ENCODE results near the gene NOL6.

The NOL6 gene

DNA sequence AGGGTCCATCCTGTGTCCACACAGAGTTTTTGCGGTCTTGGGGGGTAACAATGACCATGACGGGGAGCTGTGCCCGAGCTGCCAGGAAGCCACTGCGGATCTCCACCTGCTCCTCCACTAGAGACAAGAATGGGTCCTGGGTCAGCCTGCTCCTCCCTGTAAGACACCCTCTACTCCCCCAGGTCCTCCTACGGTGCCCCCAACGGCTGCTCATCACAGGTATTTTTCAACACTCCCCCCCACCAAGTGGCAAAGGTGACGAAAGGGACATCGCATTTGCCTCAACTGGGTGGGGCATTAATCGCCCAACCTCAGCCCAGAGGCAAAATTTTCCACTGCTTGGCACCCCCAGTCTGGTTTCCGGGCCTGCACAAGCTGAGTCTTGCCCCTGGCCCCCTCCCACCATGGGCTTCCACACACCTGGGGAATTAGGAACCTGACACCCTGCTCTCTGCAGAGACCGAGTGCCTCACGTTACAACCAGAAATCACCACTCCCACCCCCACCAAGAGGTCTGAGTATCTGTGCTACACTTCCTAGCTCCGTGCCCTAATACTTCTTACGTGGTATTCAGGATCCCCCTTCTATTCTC is 9.6 kb downstream of the NOL6 start:
- no peak overlapping the region for H3K27ac ChIP-seq (ENCODE audit: low read length)
- no peak overlapping the region for H2AFZ ChIP-seq (ENCODE audit: low read length)
- H3K36me3 ChIP-seq (replicated peaks; ENCODE audit: insufficient read depth, low read length) = peaks cover 4% of the 10 kb centered on the region; the same call in 1 of the 2 replicates
- H3K9ac ChIP-seq (ENCODE audit: low read length) = no peak overlapping the region
- H4K20me1 ChIP-seq (ENCODE audit: insufficient read depth, low read length) = no peaks in the 10 kb centered on the region
- no peaks in the 10 kb centered on the region for H3K27me3 ChIP-seq (replicated peaks; ENCODE audit: insufficient read depth, low read length)
- DNase-seq = no peak
- no peak overlapping the region for H3K4me3 ChIP-seq (ENCODE audit: low read length)
- H3K79me2 ChIP-seq (ENCODE audit: low read length) = peaks cover 20% of the 10 kb centered on the region
- peaks cover 4% of the 10 kb centered on the region; the same call in 1 of the 2 replicates for H3F3A ChIP-seq (ENCODE audit: insufficient read depth, low read length)
- H3K4me1 ChIP-seq (ENCODE audit: low read length) = 0 out of 2 replicates have a peak, but pooled peaks cover 7% of the 10 kb centered on the region
- H3K4me2 ChIP-seq (ENCODE audit: low read depth, low read length) = no peak overlapping the region
- no peak for TF ChIP-seq EZH2 (optimal IDR thresholded peaks at IDR 0.05; ENCODE audit: low read depth, low read length)
- TF ChIP-seq EZH2phosphoT487 (IDR thresholded peaks at IDR 0.05; ENCODE audit: low read length) = no peak
- TF ChIP-seq, protein P1, sequence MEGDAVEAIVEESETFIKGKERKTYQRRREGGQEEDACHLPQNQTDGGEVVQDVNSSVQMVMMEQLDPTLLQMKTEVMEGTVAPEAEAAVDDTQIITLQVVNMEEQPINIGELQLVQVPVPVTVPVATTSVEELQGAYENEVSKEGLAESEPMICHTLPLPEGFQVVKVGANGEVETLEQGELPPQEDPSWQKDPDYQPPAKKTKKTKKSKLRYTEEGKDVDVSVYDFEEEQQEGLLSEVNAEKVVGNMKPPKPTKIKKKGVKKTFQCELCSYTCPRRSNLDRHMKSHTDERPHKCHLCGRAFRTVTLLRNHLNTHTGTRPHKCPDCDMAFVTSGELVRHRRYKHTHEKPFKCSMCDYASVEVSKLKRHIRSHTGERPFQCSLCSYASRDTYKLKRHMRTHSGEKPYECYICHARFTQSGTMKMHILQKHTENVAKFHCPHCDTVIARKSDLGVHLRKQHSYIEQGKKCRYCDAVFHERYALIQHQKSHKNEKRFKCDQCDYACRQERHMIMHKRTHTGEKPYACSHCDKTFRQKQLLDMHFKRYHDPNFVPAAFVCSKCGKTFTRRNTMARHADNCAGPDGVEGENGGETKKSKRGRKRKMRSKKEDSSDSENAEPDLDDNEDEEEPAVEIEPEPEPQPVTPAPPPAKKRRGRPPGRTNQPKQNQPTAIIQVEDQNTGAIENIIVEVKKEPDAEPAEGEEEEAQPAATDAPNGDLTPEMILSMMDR (IDR thresholded peaks at IDR 0.05; ENCODE audit: low read length) = no peak
- no peaks in the 10 kb centered on the region for H3K9me3 ChIP-seq (replicated peaks; ENCODE audit: insufficient read depth, low read length)
- no peaks in the 10 kb centered on the region for H3K9me2 ChIP-seq (replicated peaks; ENCODE audit: insufficient read depth, low read length)

DNA sequence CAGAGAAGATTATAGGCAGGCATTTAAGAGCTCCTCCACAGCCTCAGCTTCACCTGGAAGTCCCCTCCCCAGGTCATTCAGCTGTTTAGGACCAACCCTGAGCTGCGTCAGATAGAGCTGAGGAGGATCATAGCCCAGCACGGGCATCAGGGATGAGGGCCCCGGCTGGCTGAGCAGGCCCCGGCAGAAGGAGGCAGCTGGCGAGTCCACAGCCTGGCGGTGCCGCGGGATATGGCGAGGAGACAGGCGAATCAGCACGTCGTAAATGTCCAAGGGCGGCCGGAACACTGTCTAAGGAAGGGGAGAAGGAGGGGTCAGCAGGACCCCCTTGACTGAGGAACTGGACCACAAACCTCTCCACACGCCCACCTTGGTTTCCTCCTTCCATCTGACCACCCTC is 10.6 kb downstream of the NOL6 start:
- Histone ChIP-seq H3K4me1 (ENCODE audit: low read length) (peaks cover 17% of the 10 kb centered on the region), H3K36me3 (replicated peaks; ENCODE audit: insufficient read depth, low read length) (peaks cover 4% of the 10 kb centered on the region; the same call in 1 of the 2 replicates), H3K9me2 (replicated peaks; ENCODE audit: insufficient read depth, low read length) (no peaks in the 10 kb centered on the region), H3K4me2 (ENCODE audit: low read depth, low read length) (no peak overlapping the region), H4K20me1 (ENCODE audit: insufficient read depth, low read length) (no peaks in the 10 kb centered on the region), H3K27ac (ENCODE audit: low read length) (no peak overlapping the region), H3K9ac (ENCODE audit: low read length) (no peak overlapping the region), H2AFZ (ENCODE audit: low read length) (no peak overlapping the region), H3K4me3 (ENCODE audit: low read length) (no peak overlapping the region), H3K79me2 (ENCODE audit: low read length) (peaks cover 20% of the 10 kb centered on the region), H3K9me3 (replicated peaks; ENCODE audit: insufficient read depth, low read length) (no peaks in the 10 kb centered on the region), H3F3A (ENCODE audit: insufficient read depth, low read length) (peaks cover 14% of the 10 kb centered on the region), H3K27me3 (replicated peaks; ENCODE audit: insufficient read depth, low read length) (no peaks in the 10 kb centered on the region)
- TF ChIP-seq, protein P1 (IDR thresholded peaks at IDR 0.05; ENCODE audit: low read length) = no peak
- TF ChIP-seq EZH2 (optimal IDR thresholded peaks at IDR 0.05; ENCODE audit: low read depth, low read length) = no peak
- TF ChIP-seq EZH2phosphoT487 (IDR thresholded peaks at IDR 0.05; ENCODE audit: low read length) = no peak
- DNase-seq = no peak

DNA sequence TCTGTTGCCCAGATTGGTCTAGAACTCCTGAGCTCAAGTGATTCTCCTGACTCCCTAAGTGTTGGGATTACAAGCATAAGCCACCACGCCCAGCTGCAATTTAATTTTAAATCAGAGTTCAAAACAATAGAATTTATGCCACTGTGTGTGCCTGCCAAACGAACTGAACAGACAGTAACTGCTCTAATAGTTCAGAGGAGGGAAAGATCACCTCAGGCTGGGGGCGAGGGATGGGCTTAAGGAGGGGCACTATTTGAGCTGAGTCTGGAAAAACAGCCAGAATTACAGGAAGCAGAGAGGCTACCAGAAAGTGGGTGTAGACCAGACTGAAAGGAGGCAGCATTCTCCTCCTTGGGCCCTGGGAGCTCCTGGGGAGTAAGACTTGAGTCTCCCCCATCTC is 12.2 kb downstream of the NOL6 start:
- no peak overlapping the region for H2AFZ ChIP-seq (ENCODE audit: low read length)
- H3K9me3 ChIP-seq (replicated peaks; ENCODE audit: insufficient read depth, low read length) = no peaks in the 10 kb centered on the region
- no peak for DNase-seq
- H3K4me3 ChIP-seq (ENCODE audit: low read length) = no peak overlapping the region
- no peaks in the 10 kb centered on the region for H4K20me1 ChIP-seq (ENCODE audit: insufficient read depth, low read length)
- TF ChIP-seq EZH2 (optimal IDR thresholded peaks at IDR 0.05; ENCODE audit: low read depth, low read length) (no peak), EZH2phosphoT487 (IDR thresholded peaks at IDR 0.05; ENCODE audit: low read length) (no peak)
- TF ChIP-seq, protein P1 (IDR thresholded peaks at IDR 0.05; ENCODE audit: low read length) = no peak
- H3K4me2 ChIP-seq (ENCODE audit: low read depth, low read length) = no peak overlapping the region
- H3K4me1 ChIP-seq (ENCODE audit: low read length) = peaks cover 28% of the 10 kb centered on the region
- peaks cover 4% of the 10 kb centered on the region; the same call in 1 of the 2 replicates for H3K36me3 ChIP-seq (replicated peaks; ENCODE audit: insufficient read depth, low read length)
- no peak overlapping the region for H3K9ac ChIP-seq (ENCODE audit: low read length)
- no peaks in the 10 kb centered on the region for H3K9me2 ChIP-seq (replicated peaks; ENCODE audit: insufficient read depth, low read length)
- H3F3A ChIP-seq (ENCODE audit: insufficient read depth, low read length) = peaks cover 25% of the 10 kb centered on the region
- H3K27ac ChIP-seq (ENCODE audit: low read length) = no peak overlapping the region
- no peaks in the 10 kb centered on the region for H3K27me3 ChIP-seq (replicated peaks; ENCODE audit: insufficient read depth, low read length)
- peaks cover 31% of the 10 kb centered on the region for H3K79me2 ChIP-seq (ENCODE audit: low read length)
